Measurements from ENCODE around the gene BMAL1. TPM values are rescaled to one million over a fixed set of nuclear protein-coding genes. Genes with fewer than 3 reads are reported as not detected.

BMAL1 gene
- total and polyA plus RNA-seq, 2 of the 4 experiments (the other 2 are of a cell fraction) = 8.8 to 9.9 TPM

DNA sequence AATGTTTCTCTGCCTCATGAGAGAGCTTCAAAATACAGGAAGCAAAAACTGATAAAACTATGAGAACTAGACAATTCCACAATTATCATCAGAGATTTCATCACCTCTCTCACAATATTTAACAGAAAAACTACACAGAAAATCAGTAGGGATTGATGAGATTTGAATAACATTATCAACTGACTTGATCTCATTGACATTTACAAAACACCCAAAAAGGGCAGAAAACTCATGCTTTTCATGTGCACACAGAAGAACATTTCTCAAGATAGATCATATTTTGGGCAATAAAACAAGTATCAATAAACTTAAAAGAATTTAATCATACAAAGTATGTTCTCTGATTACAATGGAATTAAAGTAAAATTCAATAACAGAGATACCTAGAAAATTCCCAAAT, 149.8 kb downstream of the BMAL1 start:
- POLR2A ChIA-PET (ENCODE audit: unreplicated experiment) = no interaction called here
- Histone ChIP-seq H3K79me1 (ENCODE audit: low read depth in 1 of 2, low read length in 2 of 2) (peaks cover 14 to 20% of the 10 kb centered on the region in 2 experiments), H2AK9ac (replicated peaks; ENCODE audit: low read depth, low read length, poor library complexity) (no peak overlapping the region), H4K20me1 (ENCODE audit: insufficient read depth, low read length) (peaks cover 11% of the 10 kb centered on the region; the same call in 1 of the 2 replicates), H3K9ac (ENCODE audit: low read depth, low read length) (no peak overlapping the region), H2BK20ac (ENCODE audit: low read depth, low read length) (no peak overlapping the region), H4K8ac (ENCODE audit: low read depth in 2 of 2, low read length in 2 of 2) (no peak overlapping the region), H3K9me1 (ENCODE audit: insufficient read depth, low read length) (no peaks in the 10 kb centered on the region), H3K23ac (ENCODE audit: low read depth, low read length) (no peak overlapping the region), H3K27ac (ENCODE audit: insufficient read depth, low read length) (no peak overlapping the region), H2BK15ac (ENCODE audit: low read depth, low read length) (no peak overlapping the region), H3K56ac (ENCODE audit: extremely low read depth, insufficient read depth, low read length) (no peak overlapping the region), H3K14ac (replicated peaks; ENCODE audit: low read depth, low read length) (no peak overlapping the region), H2AK5ac (ENCODE audit: low read depth, low read length) (no peak overlapping the region), H4K5ac (ENCODE audit: low read depth, low read length) (no peak overlapping the region), H3K4me3 (ENCODE audit: insufficient read depth, low read depth, low read length) (no peak overlapping the region), H3K4me2 (ENCODE audit: low read depth, low read length) (no peak overlapping the region), H2AFZ (replicated peaks; ENCODE audit: low read length, poor library complexity) (no peak overlapping the region), H2BK5ac (ENCODE audit: low read depth, low read length, poor library complexity, severe bottlenecking) (no peak overlapping the region), H4K91ac (ENCODE audit: insufficient read depth, low read depth, low read length) (no peak overlapping the region), H3K9me3 (ENCODE audit: control insufficient read depth, insufficient read depth, low read length) (0 out of 2 replicates have a peak, but pooled peaks cover 2% of the 10 kb centered on the region), H3K18ac (ENCODE audit: low read depth, low read length) (no peak overlapping the region), H3K4ac (ENCODE audit: low read depth, low read length) (no peak overlapping the region), H3K36me3 (ENCODE audit: control insufficient read depth, insufficient read depth, low read length) (no peaks in the 10 kb centered on the region), H2BK120ac (ENCODE audit: low read depth, low read length) (no peak overlapping the region), H3K27me3 (ENCODE audit: control insufficient read depth, insufficient read depth, low read length) (no peaks in the 10 kb centered on the region), H3K4me1 (ENCODE audit: control insufficient read depth, insufficient read depth, low read length) (no peaks in the 10 kb centered on the region)
- TF ChIP-seq MAZ (IDR thresholded peaks at IDR 0.05; ENCODE audit: borderline replicate concordance, low read depth, low read length) (no peak), RCOR1 (IDR thresholded peaks at IDR 0.05; ENCODE audit: insufficient replicate concordance, low read length) (no peak), CHD1 (IDR thresholded peaks at IDR 0.05; ENCODE audit: low read depth, low read length) (no peak), MXI1 (IDR thresholded peaks at IDR 0.05; ENCODE audit: borderline replicate concordance, low read depth, low read length) (no peak), SMC3 (IDR thresholded peaks at IDR 0.05; ENCODE audit: low read depth, low read length) (no peak), RFX5 (IDR thresholded peaks at IDR 0.05; ENCODE audit: low read depth, low read length) (no peak), MAFK (IDR thresholded peaks at IDR 0.05; ENCODE audit: low read depth, low read length) (no peak), POLR2A (IDR thresholded peaks at IDR 0.05; ENCODE audit: low read depth, low read length) (no peak)
- TF ChIP-seq, protein P1, sequence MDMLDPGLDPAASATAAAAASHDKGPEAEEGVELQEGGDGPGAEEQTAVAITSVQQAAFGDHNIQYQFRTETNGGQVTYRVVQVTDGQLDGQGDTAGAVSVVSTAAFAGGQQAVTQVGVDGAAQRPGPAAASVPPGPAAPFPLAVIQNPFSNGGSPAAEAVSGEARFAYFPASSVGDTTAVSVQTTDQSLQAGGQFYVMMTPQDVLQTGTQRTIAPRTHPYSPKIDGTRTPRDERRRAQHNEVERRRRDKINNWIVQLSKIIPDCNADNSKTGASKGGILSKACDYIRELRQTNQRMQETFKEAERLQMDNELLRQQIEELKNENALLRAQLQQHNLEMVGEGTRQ (IDR thresholded peaks at IDR 0.05; ENCODE audit: low read depth, low read length) = no peak
- TF ChIP-seq, protein P2, sequence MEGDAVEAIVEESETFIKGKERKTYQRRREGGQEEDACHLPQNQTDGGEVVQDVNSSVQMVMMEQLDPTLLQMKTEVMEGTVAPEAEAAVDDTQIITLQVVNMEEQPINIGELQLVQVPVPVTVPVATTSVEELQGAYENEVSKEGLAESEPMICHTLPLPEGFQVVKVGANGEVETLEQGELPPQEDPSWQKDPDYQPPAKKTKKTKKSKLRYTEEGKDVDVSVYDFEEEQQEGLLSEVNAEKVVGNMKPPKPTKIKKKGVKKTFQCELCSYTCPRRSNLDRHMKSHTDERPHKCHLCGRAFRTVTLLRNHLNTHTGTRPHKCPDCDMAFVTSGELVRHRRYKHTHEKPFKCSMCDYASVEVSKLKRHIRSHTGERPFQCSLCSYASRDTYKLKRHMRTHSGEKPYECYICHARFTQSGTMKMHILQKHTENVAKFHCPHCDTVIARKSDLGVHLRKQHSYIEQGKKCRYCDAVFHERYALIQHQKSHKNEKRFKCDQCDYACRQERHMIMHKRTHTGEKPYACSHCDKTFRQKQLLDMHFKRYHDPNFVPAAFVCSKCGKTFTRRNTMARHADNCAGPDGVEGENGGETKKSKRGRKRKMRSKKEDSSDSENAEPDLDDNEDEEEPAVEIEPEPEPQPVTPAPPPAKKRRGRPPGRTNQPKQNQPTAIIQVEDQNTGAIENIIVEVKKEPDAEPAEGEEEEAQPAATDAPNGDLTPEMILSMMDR (conservative IDR thresholded peaks at IDR 0.05; ENCODE audit: low read depth, low read length) = no peak
- TF ChIP-seq, protein P3, sequence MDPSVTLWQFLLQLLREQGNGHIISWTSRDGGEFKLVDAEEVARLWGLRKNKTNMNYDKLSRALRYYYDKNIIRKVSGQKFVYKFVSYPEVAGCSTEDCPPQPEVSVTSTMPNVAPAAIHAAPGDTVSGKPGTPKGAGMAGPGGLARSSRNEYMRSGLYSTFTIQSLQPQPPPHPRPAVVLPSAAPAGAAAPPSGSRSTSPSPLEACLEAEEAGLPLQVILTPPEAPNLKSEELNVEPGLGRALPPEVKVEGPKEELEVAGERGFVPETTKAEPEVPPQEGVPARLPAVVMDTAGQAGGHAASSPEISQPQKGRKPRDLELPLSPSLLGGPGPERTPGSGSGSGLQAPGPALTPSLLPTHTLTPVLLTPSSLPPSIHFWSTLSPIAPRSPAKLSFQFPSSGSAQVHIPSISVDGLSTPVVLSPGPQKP (IDR thresholded peaks at IDR 0.05; ENCODE audit: borderline replicate concordance, low read depth, low read length) = no peak
- dilution Hi-C loops (cut with HindIII; ENCODE audit: low sequenced_read_pairs, unreplicated experiment) = no loop called here
- no TSS peak for BruUV-seq (replicated peaks)
- in situ Hi-C loops (cut with MboI; ENCODE audit: low sequenced_read_pairs) = no loop called here
- intact Hi-C loops (cut with micrococcal nuclease) = no loop called here
- DNase-seq (no peak), ATAC-seq (ENCODE audit: low read depth) (no peak)
- CTCF ChIA-PET = interaction anchor here (0.7 kb wide), 1 partner anchor 9 kb away, joined by 3 read pairs; no protein-coding TSS in a partner anchor

All from IMR-90 (cell line).